AG08396 (cell line): Measurements from ENCODE around the gene TMEM101.
"Not testable (repeated sequence)": the region's sequence is repeated elsewhere in the genome, so short reads cannot be mapped to it uniquely, and the experiment has no call there.

ENCODE experiments used
- DNase-seq: peaks from one replicate; pipeline ENCODE4 v3.0.0; 2012; ENCODE audit warnings: low spot score, mixed read lengths

The TMEM101 gene

DNA sequence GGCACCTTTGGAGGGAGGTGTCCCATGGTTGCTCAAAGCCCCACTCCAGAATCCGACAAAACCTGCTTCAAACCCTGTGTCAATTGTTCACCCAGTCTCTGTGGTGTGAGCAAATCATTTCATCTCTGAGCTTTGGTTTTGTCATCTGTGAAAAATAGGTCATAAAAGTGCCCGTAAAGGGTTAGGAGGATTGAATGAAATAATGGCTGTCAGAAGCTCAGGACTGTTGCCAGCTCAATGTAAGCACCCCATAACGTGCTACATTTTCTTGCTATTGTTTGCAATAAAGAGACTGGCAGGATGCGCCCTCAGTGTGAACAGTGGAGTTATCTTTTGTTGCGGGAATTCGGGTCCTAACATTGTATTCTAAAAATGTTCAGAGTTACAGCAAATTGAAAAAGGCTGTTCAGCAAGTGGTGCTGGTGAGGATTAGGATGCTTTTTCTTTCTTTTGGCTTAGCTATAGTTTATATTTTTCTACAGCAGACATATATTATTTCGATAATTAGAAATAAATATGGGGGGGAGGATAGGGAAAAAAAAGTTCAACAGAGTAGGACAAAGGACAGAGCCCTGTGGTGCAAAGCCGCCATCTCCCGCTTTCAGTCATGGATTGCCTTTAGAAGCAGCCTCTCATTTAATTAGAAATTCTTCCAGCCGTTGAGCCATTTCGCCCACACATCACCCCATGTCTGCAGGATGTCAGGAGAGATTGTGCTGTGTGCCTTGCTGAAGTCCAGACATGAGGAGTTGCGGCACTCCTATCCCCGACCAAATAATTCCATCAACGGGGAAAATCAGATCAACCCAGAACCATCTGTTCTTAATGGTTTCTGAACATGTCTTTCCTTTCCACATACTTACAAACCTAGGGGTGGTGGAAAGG lies 40.1 kb downstream of the TMEM101 start:
- DNase-seq = no peak

DNA sequence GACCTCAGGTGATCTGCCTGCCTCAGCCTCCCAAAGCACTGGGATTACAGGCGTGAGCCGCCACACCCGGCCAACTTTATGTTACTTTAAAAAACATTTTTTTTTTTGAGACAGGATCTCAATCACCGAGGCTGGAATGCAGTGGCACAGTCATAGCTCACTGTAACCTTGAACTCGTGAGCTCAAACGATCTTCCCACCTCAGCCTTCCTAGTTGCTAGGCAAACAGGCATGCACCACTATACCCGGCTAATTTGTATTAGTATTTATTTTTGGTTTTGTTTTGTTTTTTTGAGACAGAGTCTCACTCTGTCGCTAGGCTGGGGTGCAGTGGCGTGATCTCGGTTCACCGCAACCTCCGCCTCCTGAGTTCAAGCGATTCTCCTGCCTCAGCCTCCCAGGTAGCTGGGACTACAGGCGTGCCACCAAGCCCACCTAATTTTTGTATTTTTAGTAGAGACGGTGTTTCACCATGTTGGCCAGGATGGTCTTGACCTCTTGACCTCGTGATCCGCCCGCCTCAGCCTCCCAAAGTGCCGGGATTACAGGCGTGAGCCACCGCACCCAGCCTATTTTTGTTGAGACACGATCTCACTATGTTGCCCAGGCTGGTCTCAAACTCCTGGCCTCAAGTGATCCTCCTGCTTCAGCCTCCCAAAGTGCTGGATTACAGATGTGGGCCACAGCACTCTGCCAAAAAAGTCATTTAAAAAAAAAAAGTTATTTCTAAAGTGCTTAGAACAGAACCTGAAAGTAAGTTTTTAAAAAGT lies 42.1 kb downstream of the TMEM101 start:
- DNase-seq = not testable (repeated sequence)

DNA sequence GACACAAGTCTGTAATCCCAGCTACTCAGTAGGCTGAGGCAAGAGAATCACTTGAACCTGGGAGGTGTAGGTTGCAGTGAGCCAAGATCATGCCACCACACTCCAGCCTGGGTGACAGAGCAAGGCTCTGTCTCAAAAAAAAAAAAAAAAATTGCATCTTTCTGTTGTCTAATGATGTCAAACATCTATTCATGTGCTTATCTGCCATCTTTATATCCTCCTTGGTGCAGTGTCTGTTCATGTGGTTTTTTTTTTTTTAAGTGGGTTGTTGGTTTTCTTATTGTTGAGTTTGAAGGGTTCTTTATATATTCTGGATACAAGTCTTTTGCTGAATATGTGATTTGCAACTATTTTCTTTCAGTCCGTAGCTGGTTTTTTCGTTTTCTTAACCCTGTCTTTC lies 43.3 kb downstream of the TMEM101 start:
- not testable (repeated sequence) for DNase-seq

DNA sequence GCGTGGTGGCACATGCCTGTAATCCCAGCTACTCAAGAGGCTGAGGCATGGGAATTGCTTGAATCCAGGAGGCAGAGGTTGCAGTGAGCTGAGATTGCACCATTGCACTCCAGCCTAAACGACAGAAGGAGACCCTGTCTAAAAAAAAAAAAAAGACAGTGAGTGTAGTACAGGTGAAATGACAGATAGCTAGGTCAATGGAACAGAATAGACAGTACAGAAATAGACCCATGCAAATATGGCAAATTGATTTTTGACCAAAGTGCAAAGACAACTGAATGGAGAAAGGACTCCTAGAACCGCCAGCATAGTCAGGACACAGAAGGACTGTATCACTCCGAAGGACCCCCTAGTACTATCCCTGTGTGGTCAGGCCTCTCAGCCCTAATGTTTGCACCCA lies 44.4 kb downstream of the TMEM101 start:
- DNase-seq = no peak

DNA sequence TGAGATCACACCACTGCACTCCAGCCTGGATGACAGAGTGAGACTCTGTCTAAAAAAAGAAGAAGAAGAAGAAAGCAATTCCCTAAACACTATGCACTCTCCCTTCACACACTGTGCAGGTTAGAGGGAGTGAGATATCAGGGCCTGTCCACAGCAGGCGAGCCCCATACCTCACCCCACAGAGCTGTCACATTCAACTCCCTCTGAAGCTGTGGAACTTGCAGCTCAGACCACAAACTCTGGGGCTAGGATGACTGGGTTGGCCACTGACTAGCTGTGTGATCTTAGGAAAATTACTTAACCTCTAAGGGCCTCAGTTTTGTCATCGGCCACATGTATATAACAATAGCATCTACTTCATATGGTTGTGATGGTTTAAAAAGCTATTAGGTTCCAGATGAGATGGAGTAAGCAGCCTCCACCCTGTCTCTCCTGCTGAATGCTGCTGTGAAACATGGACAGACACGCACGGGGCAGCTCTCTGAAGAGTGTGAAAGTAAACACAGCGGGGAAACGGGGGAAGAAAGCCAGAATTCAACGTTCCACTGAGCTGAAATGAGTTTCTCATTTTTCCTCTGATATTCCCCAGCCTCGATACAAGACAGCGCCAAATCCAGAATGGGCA lies 47.4 kb downstream of the TMEM101 start:
- DNase-seq = no peak

GRCh38 chr17:43966276-43966675 lies 48.5 kb downstream of the TMEM101 start:
- no peak for DNase-seq

DNA sequence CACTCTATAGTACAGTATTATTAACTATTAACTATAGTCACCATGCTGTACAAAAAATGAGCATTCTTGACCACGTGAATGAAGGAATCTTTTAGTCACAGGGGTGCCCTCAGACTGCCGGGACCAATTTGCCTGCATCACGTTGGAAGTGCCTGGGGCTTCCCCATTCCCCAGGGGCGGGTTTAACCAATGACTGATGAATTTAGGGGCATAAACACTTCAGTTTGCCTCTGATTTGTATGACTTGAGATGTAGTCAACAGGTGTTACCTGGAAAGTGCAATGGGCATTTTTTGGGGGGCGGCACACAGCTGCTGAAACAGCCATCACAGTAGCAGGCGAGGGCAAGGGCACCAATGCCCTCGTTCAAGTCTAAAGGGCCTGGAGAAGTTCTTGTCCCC lies 52.3 kb downstream of the TMEM101 start:
- no peak for DNase-seq

- DNase-seq = no peak
Observed at GRCh38 chr17:43961954-43962353, 52.8 kb downstream of the TMEM101 start.

DNA sequence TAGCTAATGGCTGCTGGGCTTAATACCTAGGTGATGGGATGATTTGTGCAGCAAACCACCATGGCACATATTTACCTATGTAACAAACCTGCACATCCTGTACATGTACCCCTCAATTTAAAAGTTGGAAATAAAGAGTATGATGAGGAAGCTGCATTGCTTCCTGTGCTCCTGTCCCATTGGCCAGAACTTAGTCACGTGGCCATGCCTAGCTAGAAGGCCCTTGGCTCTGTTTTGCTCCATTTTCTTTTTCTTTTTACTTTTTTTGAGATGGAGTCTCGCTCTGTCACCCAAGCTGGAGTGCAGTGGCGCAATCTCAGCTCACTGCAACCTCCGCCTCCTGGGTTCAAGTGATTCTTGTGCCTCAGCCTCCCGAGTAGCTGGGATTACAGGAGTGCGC lies 53.5 kb downstream of the TMEM101 start:
- DNase-seq = not testable (repeated sequence)
